Measurements from ENCODE around the gene AR.

Gene AR

GRCh38 chrX:67543818-67544217, at the start of gene AR:
Gene AR (plus strand): TSS chrX:67544021. CDS start chrX:67545147, 1,126 bp downstream.
- DNase-seq, result no peak

GRCh38 chrX:67500617-67501016, 43.2 kb upstream of the AR start:
- DNase-seq, result no peak

GRCh38 chrX:67503004-67503403, 40.8 kb upstream of the AR start:
- no peak for DNase-seq

- no peak for DNase-seq
Observed at GRCh38 chrX:67503453-67503852, 40.4 kb upstream of the AR start.

- DNase-seq, result no peak
Observed at GRCh38 chrX:67520671-67521070, 23.1 kb upstream of the AR start.

- no peak for DNase-seq
Observed at GRCh38 chrX:67523002-67523681, 20.7 kb upstream of the AR start.

GRCh38 chrX:67523932-67524331, 19.9 kb upstream of the AR start:
- DNase-seq, result no peak

GRCh38 chrX:67524428-67524827, 19.4 kb upstream of the AR start:
- DNase-seq, result no peak

GRCh38 chrX:67524950-67525691, 18.7 kb upstream of the AR start:
- DNase-seq, result no peak

GRCh38 chrX:67536564-67536963, 7.3 kb upstream of the AR start:
- DNase-seq, result no peak

GRCh38 chrX:67538383-67538782, 5.4 kb upstream of the AR start:
- no peak for DNase-seq

- no peak for DNase-seq
Observed at GRCh38 chrX:67544281-67545035, 637 bp downstream of the AR start.

GRCh38 chrX:67545036-67545821, 1.4 kb downstream of the AR start:
- DNase-seq, result no peak

- DNase-seq, result no peak
Observed at GRCh38 chrX:67545893-67546495, 2.2 kb downstream of the AR start.

GRCh38 chrX:67546496-67547423, 2.9 kb downstream of the AR start:
- no peak for DNase-seq

- DNase-seq, result no peak
Observed at GRCh38 chrX:67555578-67556203, 11.9 kb downstream of the AR start.

- DNase-seq, result no peak
Observed at GRCh38 chrX:67558267-67558666, 14.4 kb downstream of the AR start.

- no peak for DNase-seq
Observed at GRCh38 chrX:67563469-67564448, 19.9 kb downstream of the AR start.

- no peak for DNase-seq
Observed at GRCh38 chrX:67564475-67564874, 20.7 kb downstream of the AR start.

- no peak for DNase-seq
Observed at GRCh38 chrX:67568769-67569168, 24.9 kb downstream of the AR start.

Data from SIG-M5 (cell line).